Kidney capillary endothelial cell (primary cell): ENCODE measurements around the gene ZBTB17.
"Not testable (repeated sequence)": the region's sequence is repeated elsewhere in the genome, so short reads cannot be mapped to it uniquely, and the experiment has no call there.

Experiments used
- DNase-seq: peaks from one replicate; pipeline ENCODE4 v3.0.0-alpha.2; 2018; ENCODE audit warnings: low spot score

The ZBTB17 gene

DNA sequence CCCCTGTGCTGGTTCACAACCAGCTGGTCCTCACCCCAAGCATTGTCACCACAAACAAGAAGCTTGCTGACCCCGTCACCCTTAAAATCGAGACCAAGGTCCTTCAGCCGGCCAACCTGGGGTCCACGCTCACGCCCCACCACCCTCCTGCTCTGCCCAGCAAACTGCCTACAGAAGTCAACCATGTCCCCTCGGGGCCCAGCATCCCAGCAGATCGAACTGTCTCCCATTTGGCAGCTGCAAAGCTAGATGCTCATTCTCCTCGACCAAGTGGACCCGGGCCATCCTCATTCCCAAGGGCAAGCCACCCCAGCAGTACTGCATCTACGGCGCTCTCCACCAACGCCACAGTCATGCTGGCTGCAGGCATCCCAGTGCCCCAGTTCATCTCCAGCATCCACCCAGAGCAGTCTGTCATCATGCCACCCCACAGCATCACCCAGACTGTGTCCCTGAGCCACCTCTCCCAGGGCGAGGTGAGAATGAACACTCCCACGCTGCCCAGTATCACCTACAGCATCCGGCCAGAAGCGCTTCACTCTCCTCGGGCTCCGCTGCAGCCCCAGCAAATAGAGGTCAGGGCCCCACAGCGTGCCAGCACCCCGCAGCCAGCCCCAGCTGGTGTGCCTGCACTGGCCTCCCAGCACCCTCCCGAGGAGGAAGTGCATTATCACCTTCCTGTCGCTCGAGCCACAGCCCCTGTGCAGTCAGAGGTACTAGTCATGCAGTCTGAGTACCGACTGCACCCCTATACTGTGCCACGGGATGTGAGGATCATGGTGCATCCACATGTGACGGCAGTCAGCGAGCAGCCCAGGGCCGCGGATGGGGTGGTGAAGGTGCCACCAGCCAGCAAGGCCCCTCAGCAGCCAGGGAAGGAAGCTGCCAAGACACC lies 40.6 kb downstream of the ZBTB17 start:
- no peak for DNase-seq

DNA sequence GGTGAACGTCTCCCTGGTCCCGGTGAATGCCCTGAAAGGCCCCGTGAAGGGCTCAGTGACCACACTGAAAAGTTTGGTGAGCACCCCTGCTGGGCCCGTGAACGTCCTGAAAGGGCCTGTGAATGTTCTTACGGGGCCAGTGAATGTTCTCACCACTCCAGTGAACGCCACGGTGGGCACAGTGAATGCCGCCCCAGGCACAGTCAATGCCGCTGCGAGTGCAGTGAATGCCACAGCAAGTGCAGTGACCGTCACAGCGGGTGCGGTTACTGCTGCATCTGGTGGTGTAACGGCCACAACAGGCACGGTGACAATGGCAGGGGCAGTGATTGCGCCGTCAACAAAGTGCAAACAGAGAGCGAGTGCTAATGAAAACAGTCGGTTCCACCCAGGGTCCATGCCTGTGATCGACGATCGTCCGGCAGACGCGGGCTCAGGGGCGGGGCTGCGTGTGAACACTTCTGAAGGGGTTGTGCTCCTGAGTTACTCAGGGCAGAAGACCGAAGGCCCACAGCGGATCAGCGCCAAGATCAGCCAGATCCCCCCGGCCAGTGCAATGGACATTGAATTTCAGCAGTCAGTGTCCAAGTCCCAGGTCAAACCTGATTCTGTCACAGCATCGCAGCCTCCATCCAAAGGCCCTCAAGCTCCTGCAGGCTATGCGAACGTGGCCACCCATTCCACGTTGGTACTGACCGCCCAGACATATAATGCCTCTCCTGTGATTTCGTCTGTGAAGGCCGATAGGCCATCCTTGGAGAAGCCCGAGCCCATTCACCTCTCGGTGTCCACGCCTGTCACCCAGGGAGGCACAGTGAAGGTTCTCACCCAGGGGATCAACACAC lies 41.5 kb downstream of the ZBTB17 start:
- DNase-seq, result no peak

DNA sequence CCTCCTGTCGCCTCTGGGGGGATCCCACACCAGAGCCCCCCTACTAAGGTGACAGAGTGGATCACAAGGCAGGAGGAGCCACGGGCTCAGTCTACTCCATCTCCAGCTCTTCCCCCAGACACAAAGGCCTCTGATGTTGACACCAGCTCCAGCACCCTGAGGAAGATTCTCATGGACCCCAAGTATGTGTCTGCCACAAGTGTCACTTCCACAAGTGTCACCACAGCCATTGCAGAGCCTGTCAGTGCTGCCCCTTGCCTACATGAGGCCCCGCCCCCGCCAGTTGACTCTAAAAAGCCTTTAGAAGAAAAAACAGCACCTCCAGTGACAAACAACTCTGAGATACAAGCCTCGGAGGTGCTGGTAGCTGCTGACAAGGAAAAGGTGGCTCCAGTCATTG lies 42.2 kb downstream of the ZBTB17 start:
- no peak for DNase-seq

DNA sequence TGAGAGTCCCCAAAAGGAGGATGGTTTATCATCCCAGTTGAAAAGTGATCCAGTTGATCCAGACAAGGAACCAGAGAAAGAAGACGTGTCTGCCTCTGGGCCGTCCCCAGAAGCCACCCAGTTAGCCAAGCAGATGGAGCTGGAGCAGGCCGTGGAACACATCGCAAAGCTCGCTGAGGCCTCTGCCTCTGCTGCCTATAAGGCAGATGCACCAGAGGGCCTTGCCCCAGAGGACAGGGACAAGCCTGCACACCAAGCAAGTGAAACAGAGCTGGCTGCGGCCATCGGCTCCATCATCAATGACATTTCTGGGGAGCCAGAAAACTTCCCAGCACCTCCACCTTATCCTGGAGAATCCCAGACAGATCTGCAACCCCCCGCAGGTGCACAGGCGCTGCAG lies 43.3 kb downstream of the ZBTB17 start:
- DNase-seq, result no peak

DNA sequence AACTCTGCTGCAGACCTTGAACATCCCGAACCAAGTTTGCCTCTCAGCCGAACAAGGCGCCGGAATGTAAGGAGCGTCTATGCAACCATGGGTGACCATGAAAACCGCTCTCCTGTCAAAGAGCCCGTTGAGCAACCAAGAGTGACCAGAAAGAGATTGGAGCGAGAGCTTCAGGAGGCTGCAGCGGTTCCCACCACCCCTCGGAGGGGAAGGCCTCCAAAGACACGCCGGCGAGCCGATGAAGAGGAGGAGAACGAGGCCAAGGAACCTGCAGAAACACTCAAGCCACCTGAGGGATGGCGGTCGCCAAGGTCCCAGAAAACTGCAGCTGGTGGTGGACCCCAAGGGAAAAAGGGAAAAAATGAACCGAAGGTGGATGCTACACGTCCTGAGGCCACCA lies 44.0 kb downstream of the ZBTB17 start:
- DNase-seq, result no peak

DNA sequence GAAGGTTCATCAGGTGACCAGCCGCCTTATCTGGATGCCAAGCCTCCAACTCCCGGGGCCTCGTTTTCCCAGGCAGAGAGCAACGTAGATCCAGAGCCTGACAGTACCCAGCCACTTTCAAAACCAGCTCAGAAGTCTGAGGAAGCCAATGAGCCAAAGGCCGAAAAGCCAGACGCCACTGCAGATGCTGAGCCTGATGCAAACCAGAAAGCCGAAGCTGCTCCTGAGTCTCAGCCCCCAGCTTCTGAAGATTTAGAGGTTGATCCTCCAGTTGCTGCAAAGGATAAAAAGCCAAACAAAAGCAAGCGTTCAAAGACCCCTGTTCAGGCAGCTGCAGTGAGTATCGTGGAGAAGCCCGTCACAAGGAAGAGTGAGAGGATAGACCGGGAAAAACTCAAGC lies 44.5 kb downstream of the ZBTB17 start:
- DNase-seq, result no peak

DNA sequence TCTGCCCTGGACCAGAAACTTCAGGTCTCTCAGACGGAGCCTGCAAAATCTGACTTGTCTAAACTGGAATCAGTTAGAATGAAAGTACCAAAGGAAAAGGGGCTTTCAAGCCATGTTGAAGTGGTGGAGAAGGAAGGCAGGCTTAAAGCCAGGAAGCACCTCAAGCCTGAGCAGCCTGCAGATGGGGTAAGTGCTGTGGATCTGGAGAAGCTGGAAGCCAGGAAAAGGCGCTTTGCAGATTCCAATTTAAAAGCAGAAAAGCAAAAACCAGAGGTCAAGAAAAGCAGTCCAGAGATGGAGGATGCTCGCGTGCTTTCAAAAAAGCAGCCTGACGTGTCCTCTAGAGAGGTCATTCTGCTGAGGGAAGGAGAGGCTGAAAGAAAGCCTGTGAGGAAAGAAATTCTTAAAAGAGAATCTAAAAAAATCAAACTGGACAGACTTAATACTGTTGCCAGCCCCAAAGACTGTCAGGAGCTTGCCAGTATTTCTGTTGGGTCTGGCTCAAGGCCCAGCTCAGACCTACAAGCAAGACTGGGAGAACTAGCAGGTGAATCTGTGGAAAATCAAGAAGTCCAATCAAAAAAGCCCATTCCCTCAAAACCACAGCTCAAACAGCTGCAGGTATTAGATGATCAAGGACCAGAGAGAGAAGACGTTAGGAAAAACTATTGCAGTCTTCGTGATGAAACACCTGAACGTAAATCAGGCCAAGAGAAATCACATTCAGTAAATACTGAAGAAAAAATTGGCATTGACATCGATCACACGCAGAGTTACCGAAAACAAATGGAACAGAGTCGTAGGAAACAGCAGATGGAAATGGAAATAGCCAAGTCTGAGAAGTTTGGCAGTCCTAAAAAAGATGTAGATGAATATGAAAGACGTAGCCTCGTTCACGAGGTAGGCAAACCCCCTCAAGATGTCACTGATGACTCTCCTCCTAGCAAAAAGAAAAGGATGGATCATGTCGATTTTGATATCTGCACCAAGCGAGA lies 46.6 kb downstream of the ZBTB17 start:
- DNase-seq, result no peak

DNA sequence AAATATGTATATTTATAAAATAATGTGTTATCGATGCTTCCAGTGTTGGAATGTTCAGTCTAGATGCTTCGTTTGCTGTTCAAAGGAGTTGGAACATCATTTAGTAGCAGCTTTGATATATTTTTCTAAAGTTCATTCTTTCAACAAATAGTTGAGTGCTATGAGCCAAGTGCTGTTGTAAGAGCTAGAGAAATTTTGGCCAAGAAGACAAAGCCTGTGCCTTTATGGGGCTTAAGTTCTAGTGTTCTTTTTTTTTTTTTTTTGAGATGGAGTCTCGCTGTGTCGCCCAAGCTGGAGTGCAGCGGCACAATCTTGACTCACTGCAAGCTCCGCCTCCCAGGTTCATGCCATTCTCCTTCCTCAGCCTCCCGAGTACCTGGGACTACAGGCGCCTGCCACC lies 49.5 kb downstream of the ZBTB17 start:
- DNase-seq, result not testable (repeated sequence)

DNA sequence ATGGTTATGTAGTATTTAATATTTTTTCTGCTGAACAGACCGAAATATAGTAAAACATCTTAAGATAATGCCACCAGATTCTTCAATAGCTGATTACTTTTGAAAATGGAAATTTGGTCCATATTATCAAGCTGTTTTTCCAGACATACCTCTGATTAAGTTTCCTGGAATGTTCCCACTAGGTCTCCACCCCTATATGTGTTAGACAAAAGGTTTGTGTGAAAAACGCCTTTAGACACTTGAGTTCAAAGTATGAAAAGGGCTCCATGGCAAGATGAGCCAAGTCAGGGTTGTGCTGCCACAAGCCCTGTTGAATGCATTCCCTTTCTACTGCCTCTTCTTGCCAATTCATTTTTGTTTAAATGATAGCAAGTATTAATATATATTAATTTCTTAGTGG lies 52.7 kb downstream of the ZBTB17 start:
- DNase-seq, result no peak

DNA sequence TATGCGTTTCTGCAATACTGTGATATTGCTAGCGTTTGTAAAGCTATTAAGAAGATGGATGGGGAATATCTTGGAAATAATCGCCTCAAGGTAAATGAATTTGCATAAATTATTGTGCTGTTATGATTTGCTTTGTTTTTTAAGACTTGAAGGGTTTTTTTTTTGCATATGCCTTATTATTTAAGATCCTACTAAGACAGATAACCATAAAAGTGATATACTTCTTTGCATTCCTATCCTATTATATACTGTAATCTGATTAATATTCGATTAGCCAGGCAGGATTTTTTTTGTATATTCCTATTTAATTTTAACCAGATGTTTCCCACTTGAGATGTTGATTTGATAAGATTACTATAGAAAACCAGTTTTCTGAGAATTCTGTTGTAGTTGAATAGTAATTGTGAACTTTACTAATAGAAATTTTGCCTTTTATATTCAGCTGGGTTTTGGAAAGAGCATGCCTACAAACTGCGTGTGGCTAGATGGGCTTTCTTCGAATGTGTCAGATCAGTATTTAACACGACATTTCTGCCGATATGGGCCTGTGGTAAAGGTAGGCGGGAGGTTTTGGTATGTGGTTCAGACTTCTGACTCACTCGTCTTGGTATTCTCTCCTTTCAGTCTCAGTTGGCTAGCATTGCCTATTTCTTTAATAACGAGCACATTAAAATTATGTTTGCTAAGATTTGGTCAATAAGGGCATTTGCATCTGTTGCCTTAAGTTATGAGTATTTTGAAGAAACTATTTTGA lies 56.8 kb downstream of the ZBTB17 start:
- DNase-seq, result no peak

DNA sequence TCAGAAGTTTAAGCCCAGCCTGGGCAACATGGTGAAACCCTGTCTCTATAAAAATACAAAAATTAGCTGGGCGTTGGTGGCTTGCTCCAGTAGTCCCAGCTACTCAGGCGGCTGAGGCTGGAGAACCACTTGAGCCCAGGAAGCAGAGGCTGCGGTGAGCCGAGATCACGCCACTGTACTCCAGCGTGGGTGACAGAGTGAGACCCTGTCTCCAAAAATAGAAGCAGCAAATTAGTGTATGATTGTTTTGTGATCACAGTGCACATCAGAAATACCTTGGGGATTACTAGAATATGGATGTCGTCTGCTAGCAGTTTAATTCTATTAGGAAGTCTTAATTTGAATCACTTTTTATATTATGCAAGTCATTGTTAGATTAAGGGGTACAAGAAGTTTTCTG lies 59.0 kb downstream of the ZBTB17 start:
- no peak for DNase-seq

DNA sequence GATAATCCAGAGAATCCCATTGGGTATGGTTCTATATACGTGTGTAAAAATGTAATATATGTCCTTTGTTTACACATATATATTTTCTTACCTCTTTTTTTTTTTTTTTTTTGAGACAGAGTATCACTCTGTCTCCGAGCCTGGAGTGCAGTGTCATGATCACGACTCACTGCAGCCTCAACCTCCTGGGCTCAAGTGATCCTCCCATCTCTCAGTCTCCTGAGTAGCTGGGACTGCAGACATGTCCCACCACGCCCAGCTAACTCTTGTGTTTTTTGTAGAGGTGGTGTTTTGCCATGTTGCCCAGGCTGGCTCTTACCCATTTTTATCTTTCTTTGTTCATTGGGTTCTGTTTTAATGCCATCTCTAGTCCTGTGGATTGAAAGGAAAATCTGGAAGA lies 59.5 kb downstream of the ZBTB17 start:
- DNase-seq, result no peak

DNA sequence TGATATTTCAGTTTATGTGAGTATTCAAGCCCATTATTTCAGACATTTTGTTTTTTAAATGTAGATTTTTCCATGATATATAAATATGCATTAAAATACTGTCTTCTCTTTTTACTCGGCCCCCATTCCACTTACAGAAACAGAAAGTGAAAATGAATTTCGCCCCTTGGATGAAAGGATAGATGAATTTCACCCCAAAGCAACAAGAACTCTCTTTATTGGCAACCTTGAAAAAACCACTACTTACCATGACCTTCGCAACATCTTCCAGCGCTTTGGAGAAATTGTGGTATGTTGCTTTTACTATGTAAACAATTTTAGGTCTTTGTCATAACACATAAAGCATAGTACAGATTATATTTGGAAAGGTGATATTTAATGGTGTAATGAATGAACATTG lies 59.9 kb downstream of the ZBTB17 start:
- DNase-seq, result no peak

DNA sequence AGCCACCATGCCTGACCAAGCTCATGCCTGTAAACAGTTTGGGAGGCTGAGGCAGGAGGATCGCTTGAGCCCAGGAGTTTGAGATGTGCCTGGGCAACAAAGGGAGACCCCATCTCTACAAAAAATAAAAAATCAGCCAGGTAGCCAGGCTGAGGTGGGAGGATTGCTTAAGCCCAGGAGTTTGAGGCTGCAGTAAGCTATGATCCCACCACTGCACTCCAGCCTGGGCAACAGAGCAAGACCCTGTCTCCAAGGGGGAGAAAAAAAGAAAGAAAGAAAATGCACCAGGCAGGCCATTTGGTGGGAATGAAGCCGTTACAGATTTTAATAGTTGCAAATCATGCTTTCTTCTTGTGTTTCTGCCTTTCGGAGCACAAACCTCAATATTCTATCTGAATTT lies 62.3 kb downstream of the ZBTB17 start:
- not testable (repeated sequence) for DNase-seq

DNA sequence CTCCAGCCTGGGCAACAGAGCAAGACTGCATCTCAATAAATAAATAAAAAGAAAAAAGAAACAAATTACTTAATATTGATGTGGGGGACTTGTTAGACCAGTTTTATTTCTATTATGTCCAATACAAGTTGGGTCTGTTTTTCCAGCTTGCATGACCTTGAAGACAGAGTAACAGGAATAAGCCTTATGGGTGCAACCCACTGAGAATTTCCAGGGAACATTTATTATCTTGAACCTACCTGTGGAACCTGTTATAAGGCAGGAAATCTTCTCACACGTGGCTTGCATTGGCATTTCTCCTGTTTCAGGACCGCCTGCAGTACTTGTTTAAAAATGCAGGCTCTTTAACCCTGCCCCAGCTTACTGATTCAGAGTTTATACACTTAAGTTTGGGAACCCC lies 64.0 kb downstream of the ZBTB17 start:
- no peak for DNase-seq

DNA sequence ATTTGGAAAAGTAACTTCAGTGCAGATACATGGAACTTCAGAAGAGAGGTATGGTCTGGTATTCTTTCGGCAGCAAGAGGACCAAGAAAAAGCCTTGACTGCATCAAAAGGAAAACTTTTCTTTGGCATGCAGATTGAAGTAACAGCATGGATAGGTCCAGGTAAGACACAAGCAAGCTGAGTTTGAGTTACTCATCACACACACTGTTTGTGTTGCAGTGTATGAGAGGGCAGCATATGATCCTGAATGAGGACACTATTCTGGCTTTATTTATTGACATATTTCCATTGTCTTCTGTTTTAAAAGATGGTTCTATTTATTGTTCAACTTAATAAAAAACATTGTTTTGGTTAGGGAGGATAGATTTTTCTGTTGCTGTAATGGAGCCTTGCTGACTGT lies 64.8 kb downstream of the ZBTB17 start:
- DNase-seq, result no peak

DNA sequence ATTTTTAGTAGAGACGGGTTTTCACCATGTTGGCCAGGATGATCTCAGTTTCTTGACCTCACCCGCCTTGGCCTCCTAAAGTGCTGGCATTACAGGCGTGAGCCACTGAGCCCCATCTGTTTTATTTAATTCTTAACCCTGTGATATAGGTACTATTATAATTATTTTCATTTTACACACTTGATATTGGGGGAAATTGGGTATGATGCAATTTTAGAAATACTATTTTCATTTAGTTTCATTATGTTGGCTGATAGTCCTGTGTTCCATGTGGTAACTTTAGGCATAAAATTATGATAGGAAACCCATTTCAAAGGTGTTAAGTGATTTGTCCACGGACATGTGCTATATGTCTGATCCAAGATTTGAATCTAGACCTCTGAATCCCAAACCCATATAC lies 67.3 kb downstream of the ZBTB17 start:
- no peak for DNase-seq

DNA sequence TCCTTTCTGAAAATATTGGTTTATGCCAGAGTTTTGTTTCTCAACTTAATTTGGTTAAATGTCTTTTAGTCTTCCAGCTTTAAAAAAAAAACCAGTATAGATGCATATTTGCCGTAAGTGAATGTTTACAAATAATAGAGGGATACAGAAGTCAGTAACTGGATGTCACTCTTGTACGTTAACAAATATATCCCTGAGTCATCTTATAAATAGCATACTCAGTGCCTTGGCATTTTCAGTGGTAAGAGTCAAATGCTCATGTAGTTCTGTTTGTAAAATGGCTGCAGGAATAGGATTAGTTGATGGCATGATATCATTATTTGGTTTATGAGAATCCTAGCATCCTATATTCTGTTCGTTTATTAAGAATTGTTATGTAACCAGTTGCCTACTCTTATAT lies 73.0 kb downstream of the ZBTB17 start:
- no peak for DNase-seq

DNA sequence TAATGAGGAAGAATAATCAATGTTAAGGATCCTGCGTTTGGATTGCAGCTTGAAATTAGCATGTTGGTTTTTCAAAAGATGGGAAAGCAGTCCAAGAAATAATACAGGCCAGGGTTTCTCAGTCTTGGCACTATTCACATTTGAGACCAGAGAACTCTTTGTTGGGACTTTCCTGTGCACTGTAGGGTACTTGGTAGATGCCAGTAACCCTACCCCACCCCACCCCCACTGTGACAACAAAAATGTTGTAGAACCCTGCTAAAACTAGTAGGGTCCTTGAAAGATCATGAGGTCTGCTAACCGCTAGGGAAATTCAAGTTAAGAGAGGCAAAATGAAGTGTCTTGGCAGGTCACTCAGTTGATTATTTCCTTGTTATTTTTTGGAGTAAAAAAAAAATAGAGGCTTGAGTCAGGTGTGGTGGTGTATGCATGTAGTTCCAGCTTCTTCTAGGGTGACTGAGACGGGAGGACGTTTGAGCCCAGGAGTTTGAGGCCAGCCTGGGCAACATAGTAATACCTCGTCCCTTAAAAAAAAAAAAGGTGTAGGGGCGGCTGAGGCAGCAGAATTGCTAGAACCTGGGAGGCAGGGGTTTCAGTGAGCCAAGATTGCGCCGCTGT lies 75.1 kb downstream of the ZBTB17 start:
- no peak for DNase-seq

DNA sequence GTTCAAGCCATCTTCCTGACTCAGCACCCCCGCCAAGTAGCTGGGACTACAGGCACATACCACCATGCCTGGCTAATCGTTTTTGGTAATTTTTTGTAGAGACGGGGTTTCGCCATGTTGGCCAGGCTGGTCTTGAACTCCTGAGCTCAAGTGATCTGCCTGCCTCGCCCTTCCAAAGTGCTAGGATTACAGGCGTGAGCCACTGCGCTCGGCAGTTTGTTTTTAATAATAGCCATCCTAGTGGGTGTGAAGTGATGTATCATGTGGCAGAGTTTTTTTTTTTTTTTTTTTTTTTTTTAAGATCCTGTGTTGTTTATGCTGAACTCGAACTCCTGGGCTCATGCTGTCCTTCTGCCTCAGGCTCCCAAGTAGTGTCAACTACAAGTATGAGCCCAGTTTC lies 76.6 kb downstream of the ZBTB17 start:
- no peak for DNase-seq
